ENCODE results near the gene SEMA6A. TPM values are rescaled to one million over a fixed set of nuclear protein-coding genes. Genes with fewer than 3 reads are reported as not detected.

The SEMA6A gene
- total and polyA plus RNA-seq, 2 of the 13 experiments (the other 11 are each of a cell fraction or from before 2014, with no cell fraction given), result 5.1 to 6.5 TPM

DNA sequence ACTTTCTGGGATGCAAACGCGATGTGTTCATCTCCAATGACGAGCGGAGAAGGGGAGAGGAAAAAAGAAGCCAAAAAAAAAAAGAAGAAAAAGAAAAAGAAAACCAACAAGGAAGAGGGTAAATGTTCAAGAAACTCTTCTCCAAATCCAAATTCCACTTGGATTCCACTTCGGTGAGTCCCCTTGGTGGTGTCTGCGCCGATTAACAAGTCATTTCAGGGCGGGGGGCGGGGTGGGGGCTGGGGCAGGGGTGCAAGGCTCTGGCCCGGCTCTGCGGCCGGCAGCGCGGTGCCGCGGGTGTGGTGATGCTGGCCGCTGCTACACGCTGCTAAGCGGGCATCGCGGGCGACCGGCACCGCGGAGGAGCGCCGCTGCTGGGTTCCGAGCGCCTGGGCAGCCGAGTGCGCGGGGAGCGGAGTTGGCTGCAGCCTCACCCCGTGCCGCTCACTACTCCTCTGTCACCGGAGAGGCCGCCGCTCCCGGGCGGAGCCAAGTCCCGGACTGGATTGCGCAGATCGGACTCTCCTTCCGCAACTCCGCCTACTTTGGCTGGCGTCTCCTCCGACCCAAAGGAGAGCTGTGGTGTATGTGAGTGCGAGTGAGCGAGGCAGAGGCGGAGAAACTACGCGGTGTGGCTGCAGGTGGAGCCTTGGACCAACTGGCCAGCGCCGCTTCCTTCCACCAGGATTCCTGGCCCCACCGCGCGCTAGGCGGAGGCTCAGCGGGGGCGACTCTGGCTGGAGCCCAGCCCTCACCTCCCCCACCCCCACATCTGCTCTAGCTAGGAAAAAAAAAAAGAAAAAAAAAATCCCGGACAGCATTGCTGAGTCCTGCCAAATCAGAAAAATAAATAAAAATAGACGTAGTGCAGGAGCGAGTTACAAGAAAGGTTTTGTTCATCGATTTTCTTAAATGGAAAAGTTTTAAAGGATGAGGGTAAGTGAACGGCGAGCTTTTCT, at the start of gene SEMA6A (continued):
- TF ChIP-seq ZFP37 (CRISPR knock-in tag; IDR thresholded peaks at IDR 0.05; ENCODE audit: borderline replicate concordance), result no peak
- TF ChIP-seq CEBPG (CRISPR knock-in tag; IDR thresholded peaks at IDR 0.05), result peak; percentile 41; the same call in 1 of the 2 replicates
- TF ChIP-seq, protein P1, sequence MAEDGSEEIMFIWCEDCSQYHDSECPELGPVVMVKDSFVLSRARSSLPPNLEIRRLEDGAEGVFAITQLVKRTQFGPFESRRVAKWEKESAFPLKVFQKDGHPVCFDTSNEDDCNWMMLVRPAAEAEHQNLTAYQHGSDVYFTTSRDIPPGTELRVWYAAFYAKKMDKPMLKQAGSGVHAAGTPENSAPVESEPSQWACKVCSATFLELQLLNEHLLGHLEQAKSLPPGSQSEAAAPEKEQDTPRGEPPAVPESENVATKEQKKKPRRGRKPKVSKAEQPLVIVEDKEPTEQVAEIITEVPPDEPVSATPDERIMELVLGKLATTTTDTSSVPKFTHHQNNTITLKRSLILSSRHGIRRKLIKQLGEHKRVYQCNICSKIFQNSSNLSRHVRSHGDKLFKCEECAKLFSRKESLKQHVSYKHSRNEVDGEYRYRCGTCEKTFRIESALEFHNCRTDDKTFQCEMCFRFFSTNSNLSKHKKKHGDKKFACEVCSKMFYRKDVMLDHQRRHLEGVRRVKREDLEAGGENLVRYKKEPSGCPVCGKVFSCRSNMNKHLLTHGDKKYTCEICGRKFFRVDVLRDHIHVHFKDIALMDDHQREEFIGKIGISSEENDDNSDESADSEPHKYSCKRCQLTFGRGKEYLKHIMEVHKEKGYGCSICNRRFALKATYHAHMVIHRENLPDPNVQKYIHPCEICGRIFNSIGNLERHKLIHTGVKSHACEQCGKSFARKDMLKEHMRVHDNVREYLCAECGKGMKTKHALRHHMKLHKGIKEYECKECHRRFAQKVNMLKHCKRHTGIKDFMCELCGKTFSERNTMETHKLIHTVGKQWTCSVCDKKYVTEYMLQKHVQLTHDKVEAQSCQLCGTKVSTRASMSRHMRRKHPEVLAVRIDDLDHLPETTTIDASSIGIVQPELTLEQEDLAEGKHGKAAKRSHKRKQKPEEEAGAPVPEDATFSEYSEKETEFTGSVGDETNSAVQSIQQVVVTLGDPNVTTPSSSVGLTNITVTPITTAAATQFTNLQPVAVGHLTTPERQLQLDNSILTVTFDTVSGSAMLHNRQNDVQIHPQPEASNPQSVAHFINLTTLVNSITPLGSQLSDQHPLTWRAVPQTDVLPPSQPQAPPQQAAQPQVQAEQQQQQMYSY (CRISPR knock-in tag; IDR thresholded peaks at IDR 0.05), result peak; percentile 99
- TF ChIP-seq FOXP1 (IDR thresholded peaks at IDR 0.05), result no peak
- TF ChIP-seq FOXP1 (CRISPR knock-in tag; IDR thresholded peaks at IDR 0.05), result 0 out of 2 replicates have a peak, but pooled peaks have one; percentile 16
- peak; percentile 44; the same call in 1 of the 2 replicates for TF ChIP-seq CBX5 (CRISPR knock-in tag; IDR thresholded peaks at IDR 0.05; ENCODE audit: borderline replicate concordance)
- TF ChIP-seq ZSCAN21 (CRISPR knock-in tag; IDR thresholded peaks at IDR 0.05; ENCODE audit: borderline replicate concordance), result peak; percentile 74
- peak; percentile 23; the same call in 1 of the 2 replicates for TF ChIP-seq SIX1 (CRISPR knock-in tag; IDR thresholded peaks at IDR 0.05; ENCODE audit: borderline replicate concordance)
- TF ChIP-seq, protein P2, sequence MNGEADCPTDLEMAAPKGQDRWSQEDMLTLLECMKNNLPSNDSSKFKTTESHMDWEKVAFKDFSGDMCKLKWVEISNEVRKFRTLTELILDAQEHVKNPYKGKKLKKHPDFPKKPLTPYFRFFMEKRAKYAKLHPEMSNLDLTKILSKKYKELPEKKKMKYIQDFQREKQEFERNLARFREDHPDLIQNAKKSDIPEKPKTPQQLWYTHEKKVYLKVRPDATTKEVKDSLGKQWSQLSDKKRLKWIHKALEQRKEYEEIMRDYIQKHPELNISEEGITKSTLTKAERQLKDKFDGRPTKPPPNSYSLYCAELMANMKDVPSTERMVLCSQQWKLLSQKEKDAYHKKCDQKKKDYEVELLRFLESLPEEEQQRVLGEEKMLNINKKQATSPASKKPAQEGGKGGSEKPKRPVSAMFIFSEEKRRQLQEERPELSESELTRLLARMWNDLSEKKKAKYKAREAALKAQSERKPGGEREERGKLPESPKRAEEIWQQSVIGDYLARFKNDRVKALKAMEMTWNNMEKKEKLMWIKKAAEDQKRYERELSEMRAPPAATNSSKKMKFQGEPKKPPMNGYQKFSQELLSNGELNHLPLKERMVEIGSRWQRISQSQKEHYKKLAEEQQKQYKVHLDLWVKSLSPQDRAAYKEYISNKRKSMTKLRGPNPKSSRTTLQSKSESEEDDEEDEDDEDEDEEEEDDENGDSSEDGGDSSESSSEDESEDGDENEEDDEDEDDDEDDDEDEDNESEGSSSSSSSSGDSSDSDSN (CRISPR knock-in tag; IDR thresholded peaks at IDR 0.05), result peak; percentile 90
- TF ChIP-seq SAFB2 (CRISPR knock-in tag; IDR thresholded peaks at IDR 0.05; ENCODE audit: borderline replicate concordance, low read depth), result no peak
- TF ChIP-seq ZNF496 (CRISPR knock-in tag; IDR thresholded peaks at IDR 0.05; ENCODE audit: insufficient replicate concordance), result no peak
- TF ChIP-seq, protein P3, sequence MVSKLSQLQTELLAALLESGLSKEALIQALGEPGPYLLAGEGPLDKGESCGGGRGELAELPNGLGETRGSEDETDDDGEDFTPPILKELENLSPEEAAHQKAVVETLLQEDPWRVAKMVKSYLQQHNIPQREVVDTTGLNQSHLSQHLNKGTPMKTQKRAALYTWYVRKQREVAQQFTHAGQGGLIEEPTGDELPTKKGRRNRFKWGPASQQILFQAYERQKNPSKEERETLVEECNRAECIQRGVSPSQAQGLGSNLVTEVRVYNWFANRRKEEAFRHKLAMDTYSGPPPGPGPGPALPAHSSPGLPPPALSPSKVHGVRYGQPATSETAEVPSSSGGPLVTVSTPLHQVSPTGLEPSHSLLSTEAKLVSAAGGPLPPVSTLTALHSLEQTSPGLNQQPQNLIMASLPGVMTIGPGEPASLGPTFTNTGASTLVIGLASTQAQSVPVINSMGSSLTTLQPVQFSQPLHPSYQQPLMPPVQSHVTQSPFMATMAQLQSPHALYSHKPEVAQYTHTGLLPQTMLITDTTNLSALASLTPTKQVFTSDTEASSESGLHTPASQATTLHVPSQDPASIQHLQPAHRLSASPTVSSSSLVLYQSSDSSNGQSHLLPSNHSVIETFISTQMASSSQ (IDR thresholded peaks at IDR 0.05; ENCODE audit: low read depth), result no peak
- TF ChIP-seq, protein P3 (CRISPR knock-in tag; IDR thresholded peaks at IDR 0.05; ENCODE audit: borderline replicate concordance), result peak; percentile 34; the same call in 1 of the 2 replicates
- TF ChIP-seq, protein P4, sequence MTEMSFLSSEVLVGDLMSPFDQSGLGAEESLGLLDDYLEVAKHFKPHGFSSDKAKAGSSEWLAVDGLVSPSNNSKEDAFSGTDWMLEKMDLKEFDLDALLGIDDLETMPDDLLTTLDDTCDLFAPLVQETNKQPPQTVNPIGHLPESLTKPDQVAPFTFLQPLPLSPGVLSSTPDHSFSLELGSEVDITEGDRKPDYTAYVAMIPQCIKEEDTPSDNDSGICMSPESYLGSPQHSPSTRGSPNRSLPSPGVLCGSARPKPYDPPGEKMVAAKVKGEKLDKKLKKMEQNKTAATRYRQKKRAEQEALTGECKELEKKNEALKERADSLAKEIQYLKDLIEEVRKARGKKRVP (CRISPR knock-in tag; IDR thresholded peaks at IDR 0.05), result no peak
- 0 out of 2 replicates have a peak, but pooled peaks have one; percentile 30 for TF ChIP-seq CCDC6 (CRISPR knock-in tag; IDR thresholded peaks at IDR 0.05)
- TF ChIP-seq ATF7-NPFF (CRISPR knock-in tag; IDR thresholded peaks at IDR 0.05; ENCODE audit: low read depth), result 0 out of 2 replicates have a peak, but pooled peaks have one; percentile 62

Data from HepG2 (cell line).